ENCODE measurements around the gene SPATA19.

DNA sequence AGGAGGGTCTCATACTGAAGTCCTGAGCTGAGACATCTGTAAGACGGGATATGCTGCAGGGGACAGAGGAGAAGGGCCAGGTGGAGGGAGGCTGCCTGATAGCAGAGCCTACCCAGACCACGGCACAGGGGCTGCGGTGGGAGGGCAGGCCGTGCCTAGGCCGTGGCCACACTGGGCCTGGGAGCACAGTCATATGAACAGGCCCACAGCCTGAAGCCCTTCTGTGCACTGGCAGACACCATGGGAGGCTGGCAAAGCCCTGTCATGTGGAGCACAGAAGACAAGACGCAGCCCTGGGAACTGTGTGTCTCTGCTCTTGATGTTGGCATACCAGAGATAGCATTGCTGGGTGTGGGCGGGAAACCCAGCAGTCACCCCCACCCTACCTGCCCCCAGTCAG lies 3.3 kb downstream of the SPATA19 start:
- no peak for TF ChIP-seq POLR2A (IDR thresholded peaks at IDR 0.05)
- TF ChIP-seq, protein P1, sequence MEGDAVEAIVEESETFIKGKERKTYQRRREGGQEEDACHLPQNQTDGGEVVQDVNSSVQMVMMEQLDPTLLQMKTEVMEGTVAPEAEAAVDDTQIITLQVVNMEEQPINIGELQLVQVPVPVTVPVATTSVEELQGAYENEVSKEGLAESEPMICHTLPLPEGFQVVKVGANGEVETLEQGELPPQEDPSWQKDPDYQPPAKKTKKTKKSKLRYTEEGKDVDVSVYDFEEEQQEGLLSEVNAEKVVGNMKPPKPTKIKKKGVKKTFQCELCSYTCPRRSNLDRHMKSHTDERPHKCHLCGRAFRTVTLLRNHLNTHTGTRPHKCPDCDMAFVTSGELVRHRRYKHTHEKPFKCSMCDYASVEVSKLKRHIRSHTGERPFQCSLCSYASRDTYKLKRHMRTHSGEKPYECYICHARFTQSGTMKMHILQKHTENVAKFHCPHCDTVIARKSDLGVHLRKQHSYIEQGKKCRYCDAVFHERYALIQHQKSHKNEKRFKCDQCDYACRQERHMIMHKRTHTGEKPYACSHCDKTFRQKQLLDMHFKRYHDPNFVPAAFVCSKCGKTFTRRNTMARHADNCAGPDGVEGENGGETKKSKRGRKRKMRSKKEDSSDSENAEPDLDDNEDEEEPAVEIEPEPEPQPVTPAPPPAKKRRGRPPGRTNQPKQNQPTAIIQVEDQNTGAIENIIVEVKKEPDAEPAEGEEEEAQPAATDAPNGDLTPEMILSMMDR (IDR thresholded peaks at IDR 0.05), result no peak
